Chondrocyte (in vitro differentiated cells): ENCODE measurements around the gene TMEM171. TPM values are rescaled to one million over a fixed set of nuclear protein-coding genes. Genes with fewer than 3 reads are reported as not detected.

Experiments used
- DNase-seq: peaks from one replicate; pipeline ENCODE4 v3.0.0; 2021; ENCODE audit warnings: mixed read lengths, low spot score
- H3K27ac Mint-ChIP-seq: one replicate; pipeline ENCODE4 v1.8.0; 2021; ENCODE audit warnings: mild to moderate bottlenecking, moderate library complexity, mixed read lengths; ENCODE audit not compliant: unreplicated experiment
- H3K27me3 Mint-ChIP-seq: 2 replicates; pipeline ENCODE4 v1.8.0; 2021; ENCODE audit warnings: low read depth, mixed read lengths
- H3K36me3 Mint-ChIP-seq: 2 replicates; pipeline ENCODE4 v1.8.0; 2021; ENCODE audit warnings: low read depth, mixed read lengths
- H3K4me1 Mint-ChIP-seq: 2 replicates; pipeline ENCODE4 v1.8.0; 2021; ENCODE audit warnings: low read depth, mild to moderate bottlenecking, mixed read lengths
- H3K4me3 Mint-ChIP-seq: one replicate; pipeline ENCODE4 v1.8.0; 2021; ENCODE audit warnings: mild to moderate bottlenecking, moderate library complexity, mixed read lengths; ENCODE audit not compliant: unreplicated experiment
- H3K9me3 Mint-ChIP-seq: 2 replicates; pipeline ENCODE4 v1.8.0; 2021; ENCODE audit warnings: low read depth, mixed read lengths
- total RNA-seq: library from RNA; stranded (reverse); gene quantifications from 3 replicates; pipeline ENCODE4 v1.2.1, GENCODE V29; 2021
- TF ChIP-seq, protein P1 (sequence below): fragments of 200-600 bp; sonication (generic); IDR thresholded peaks from 2 replicates; pipeline ENCODE4 v1.5.0; 2021; ENCODE audit warnings: antibody characterized with exemption, mild to moderate bottlenecking, moderate library complexity

TMEM171 gene
- total RNA-seq, 1 donor from 2014 or later = 2.6 TPM

DNA sequence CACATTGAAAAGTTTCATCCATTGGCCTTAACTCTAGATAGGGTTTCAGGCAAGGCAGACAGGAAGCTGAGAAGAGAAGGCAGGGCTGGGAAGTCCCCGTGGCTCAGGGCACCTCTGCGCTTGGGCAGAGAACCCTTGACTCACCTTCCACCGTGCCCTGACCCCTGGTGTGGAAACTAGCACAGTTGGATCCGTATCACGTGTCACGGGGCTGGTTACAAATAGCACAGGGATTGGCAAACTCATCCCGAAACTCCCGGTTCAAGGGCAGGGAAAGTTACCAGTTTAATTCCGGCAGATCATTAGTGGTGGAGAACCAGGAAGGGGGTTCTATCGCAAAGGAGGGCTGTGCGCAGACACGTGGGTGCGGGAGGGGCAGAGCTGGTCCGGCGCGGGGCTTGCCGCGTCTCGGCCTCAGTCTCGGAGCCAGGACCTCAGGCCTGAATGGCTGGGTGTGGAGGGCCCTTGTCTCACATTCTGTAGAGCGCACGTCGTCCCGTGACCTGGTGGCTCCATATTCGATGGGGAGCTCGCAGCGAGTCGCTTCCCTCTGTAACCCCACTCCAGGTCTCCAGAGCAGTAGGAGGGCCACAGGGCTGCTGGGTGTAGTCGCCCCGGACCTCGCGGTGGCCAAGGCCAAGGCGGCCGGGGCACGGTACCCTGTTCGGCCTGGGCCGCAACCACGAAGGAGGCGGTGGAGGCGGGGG lies 771 bp upstream of the TMEM171 start:
- H3K9me3 Mint-ChIP-seq = peaks cover 4% of the 10 kb centered on the region
- peak overlapping the region; percentile 58 for H3K4me3 Mint-ChIP-seq
- H3K36me3 Mint-ChIP-seq = peaks cover 5% of the 10 kb centered on the region
- no peak overlapping the region for H3K27ac Mint-ChIP-seq
- peaks cover 49% of the 10 kb centered on the region for H3K4me1 Mint-ChIP-seq
- H3K27me3 Mint-ChIP-seq = peaks cover 2% of the 10 kb centered on the region
- TF ChIP-seq, protein P1, sequence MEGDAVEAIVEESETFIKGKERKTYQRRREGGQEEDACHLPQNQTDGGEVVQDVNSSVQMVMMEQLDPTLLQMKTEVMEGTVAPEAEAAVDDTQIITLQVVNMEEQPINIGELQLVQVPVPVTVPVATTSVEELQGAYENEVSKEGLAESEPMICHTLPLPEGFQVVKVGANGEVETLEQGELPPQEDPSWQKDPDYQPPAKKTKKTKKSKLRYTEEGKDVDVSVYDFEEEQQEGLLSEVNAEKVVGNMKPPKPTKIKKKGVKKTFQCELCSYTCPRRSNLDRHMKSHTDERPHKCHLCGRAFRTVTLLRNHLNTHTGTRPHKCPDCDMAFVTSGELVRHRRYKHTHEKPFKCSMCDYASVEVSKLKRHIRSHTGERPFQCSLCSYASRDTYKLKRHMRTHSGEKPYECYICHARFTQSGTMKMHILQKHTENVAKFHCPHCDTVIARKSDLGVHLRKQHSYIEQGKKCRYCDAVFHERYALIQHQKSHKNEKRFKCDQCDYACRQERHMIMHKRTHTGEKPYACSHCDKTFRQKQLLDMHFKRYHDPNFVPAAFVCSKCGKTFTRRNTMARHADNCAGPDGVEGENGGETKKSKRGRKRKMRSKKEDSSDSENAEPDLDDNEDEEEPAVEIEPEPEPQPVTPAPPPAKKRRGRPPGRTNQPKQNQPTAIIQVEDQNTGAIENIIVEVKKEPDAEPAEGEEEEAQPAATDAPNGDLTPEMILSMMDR = no peak
- DNase-seq = no peak

DNA sequence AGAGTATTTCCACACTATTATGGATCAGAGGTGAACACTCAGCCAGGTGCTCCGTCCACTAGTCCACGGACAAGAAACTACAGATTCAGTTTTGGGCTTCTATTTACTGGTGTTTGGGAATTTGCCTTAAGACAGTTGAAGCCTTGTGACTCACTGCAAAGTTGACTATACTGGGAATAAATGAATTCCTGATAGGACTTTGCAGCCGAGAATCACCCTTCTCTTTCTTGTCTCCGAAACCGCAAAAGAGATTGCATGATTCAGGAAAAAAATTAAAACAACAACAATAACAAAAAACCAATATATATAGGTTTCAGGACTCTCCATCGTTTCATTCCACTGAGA lies 716 bp downstream of the TMEM171 start:
- peak overlapping the region; percentile 64 for H3K4me3 Mint-ChIP-seq
- H3K27me3 Mint-ChIP-seq = peaks cover 2% of the 10 kb centered on the region
- H3K9me3 Mint-ChIP-seq = peaks cover 4% of the 10 kb centered on the region
- no peak for DNase-seq
- peaks cover 34% of the 10 kb centered on the region for H3K4me1 Mint-ChIP-seq
- peaks cover 5% of the 10 kb centered on the region for H3K36me3 Mint-ChIP-seq
- TF ChIP-seq, protein P1 = no peak
- no peak overlapping the region for H3K27ac Mint-ChIP-seq

DNA sequence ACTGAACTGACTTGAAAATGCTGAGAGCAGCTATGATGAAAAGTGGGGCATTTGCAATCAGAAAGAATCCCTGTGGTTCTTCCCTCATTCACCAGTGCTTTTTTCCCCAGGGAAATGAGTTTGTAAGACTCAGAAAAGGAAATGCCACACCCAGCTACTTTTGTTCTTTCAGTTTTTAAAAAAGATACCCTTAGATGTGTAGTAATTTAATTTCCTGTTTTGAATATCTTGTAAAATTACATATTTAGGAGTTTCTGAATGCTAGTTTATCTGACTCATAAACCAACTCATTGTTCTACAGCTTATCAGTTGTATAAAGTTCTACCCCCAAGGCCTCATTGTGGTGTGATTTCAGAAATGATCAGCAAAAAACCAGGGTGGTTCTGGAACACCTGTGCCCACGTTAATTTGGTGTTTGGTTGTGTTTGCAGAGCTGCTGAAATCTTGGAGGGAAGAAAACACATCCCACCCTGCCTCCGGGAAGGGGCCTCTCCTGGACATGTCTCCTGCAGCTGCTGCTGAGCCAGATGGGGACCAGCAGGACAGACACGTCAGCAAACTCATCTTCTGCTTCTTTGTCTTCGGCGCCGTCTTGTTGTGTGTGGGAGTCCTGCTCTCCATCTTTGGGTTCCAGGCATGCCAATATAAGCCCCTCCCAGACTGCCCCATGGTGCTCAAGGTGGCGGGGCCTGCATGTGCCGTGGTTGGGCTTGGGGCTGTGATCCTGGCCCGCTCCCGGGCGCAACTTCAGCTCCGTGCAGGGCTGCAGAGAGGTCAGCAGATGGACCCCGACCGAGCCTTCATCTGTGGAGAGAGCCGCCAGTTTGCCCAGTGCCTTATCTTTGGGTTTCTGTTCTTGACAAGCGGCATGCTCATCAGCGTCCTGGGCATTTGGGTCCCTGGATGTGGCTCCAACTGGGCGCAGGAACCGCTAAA lies 2.8 kb downstream of the TMEM171 start:
- Mint-ChIP-seq H3K9me3 (no peaks in the 10 kb centered on the region), H3K27ac (no peak overlapping the region), H3K27me3 (peaks cover 2% of the 10 kb centered on the region), H3K4me3 (no peak overlapping the region), H3K36me3 (peaks cover 3% of the 10 kb centered on the region), H3K4me1 (peaks cover 27% of the 10 kb centered on the region)
- TF ChIP-seq, protein P1 = no peak
- no peak for DNase-seq

DNA sequence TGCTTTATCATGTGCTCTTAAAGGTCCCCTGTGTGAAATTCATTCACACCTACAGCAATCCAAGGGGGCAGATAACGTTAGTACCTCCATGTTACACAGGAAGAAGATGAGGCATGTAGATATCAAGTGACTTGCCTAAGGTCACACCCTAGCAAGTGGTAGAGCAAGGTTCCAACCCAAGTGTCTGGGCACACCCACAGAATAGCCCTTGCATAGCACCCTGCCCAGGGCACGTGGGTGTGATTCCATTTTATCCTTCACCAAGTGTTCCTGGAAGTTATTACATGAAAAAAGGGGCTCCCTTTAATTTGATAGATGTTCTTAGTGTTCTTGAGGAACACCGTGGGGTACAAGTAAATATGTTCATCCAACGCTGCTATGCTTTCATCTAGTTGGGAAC lies 4.9 kb downstream of the TMEM171 start:
- H3K4me3 Mint-ChIP-seq = no peak overlapping the region
- peaks cover 20% of the 10 kb centered on the region for H3K4me1 Mint-ChIP-seq
- H3K9me3 Mint-ChIP-seq = no peaks in the 10 kb centered on the region
- no peak overlapping the region for H3K27ac Mint-ChIP-seq
- TF ChIP-seq, protein P1 = no peak
- DNase-seq = no peak
- peaks cover 6% of the 10 kb centered on the region for H3K27me3 Mint-ChIP-seq
- peaks cover 5% of the 10 kb centered on the region for H3K36me3 Mint-ChIP-seq

DNA sequence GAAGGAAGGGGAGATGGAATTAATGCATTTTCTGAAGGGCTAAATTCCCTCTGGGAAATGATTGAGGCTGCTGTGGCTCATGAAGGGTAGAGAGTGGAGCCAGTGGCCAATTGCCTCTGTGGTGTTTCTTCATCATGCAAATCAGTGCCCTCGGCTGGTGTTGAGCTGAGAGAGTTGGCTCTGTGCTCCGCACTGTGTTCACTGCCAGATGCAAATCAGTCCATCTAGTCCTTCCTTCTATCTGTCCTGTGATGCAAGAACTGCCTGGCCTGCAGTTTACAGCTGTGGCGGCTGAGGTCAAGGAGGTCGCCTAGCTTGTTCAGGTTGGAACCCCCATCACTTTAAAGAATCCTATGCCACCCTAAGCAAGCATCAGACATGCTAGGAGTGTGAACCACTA lies 6.0 kb downstream of the TMEM171 start:
- Mint-ChIP-seq H3K36me3 (peaks cover 5% of the 10 kb centered on the region), H3K4me3 (no peak overlapping the region), H3K9me3 (no peaks in the 10 kb centered on the region), H3K4me1 (peaks cover 13% of the 10 kb centered on the region), H3K27ac (no peak overlapping the region), H3K27me3 (peaks cover 6% of the 10 kb centered on the region)
- TF ChIP-seq, protein P1 = no peak
- no peak for DNase-seq
